Thyroid gland (tissue), 4 donors: ENCODE results near the gene PAX5. TPM values are rescaled to one million over a fixed set of nuclear protein-coding genes. Genes with fewer than 3 reads are reported as not detected.

ENCODE experiments used
- DNase-seq, 2 donors: peaks; one replicate each; pipeline ENCODE4 v3.0.0-alpha.2; 2019
- H3K27ac ChIP-seq, 3 donors: fragments of 200-600 bp; sonication (generic); 1 replicate in 2 of 3; 2 replicates in 1 of 3; pipeline ENCODE4 v1.5.1; 2016 to 2019; ENCODE audit warnings: mild to moderate bottlenecking in 1 of 3, moderate library complexity in 1 of 3
- H3K27me3 ChIP-seq: fragments of 200-600 bp; sonication (generic); one replicate; pipeline ENCODE4 v1.5.1; 2019
- H3K36me3 ChIP-seq, 2 donors: fragments of 200-600 bp; sonication (generic); one replicate each; pipeline ENCODE4 v1.5.1; 2016 to 2019
- H3K4me1 ChIP-seq, 2 donors: fragments of 200-600 bp; sonication (generic); one replicate each; pipeline ENCODE4 v1.5.1; 2017 to 2019
- H3K4me3 ChIP-seq, 3 donors: fragments of 200-600 bp; sonication (generic); replicated peaks in 1 of 3; 1 replicate in 2 of 3; 2 replicates in 1 of 3; pipeline ENCODE4 v1.5.1; 2016; ENCODE audit warnings: mild to moderate bottlenecking in 1 of 3
- H3K9me3 ChIP-seq: fragments of 200-600 bp; sonication (generic); one replicate; pipeline ENCODE4 v1.5.1; 2017
- POLR2A ChIP-seq, 2 donors: fragments of 450-650 bp; IDR thresholded peaks; one replicate each; pipeline ENCODE4 v1.6.1; 2017; ENCODE audit warnings: antibody characterized with exemption in 2 of 2, mild to moderate bottlenecking in 2 of 2, moderate library complexity in 1 of 2
- WGBS, 2 donors: methylation state at CpG; one replicate each; pipeline ENCODE4 v1.1.5; 2017; 5-methylcytosine and 5-hydroxymethylcytosine counted together
- intact Hi-C: fragments of 100-400 bp; cut with DNase I; formaldehyde crosslinking; loops from one replicate; pipeline ENCODE4 v1.15.1; 2023
- total RNA-seq, 4 donors: library from RNA; depleted of rRNA; stranded (reverse); fragments of >200 nt; gene quantifications; one replicate each; pipeline ENCODE4 v1.2.3, GENCODE V29; 2016
- TF ChIP-seq, protein P1 (sequence below), 6 experiments: fragments of 200-600 bp in 3 of 6; fragments of 450-650 bp in 3 of 6; sonication (generic) in 3 of 6; IDR thresholded peaks; one replicate each; pipeline ENCODE4 v1.5.1; 2016 to 2019; ENCODE audit warnings: antibody characterized with exemption in 6 of 6, mild to moderate bottlenecking in 2 of 6, inconsistent platforms in 1 of 6, moderate library complexity in 1 of 6

The PAX5 gene
- total RNA-seq, 4 donors from 2014 or later = 0.68 TPM; not detected in 3

DNA sequence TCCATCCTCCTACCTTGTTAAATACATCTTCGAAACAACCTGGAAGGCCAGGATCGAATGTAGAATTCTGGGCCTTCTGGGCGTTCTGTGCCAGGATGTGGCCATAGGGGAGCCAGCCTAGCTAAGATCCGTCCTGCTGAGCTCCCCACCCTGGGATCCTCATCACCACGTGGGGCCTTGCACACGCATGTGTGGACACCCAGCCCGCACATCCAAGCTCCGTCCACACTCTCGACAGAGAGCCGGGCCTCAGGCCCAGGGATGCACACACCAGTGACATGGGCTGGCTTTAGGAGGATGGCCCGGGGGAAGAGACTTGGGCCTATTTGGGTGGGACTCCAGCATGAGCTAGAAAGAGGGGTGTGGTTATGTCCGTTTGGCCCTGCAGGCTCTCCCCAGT is 154.0 kb downstream of the PAX5 start:
- H3K4me3 ChIP-seq = no peak overlapping the region
- no peak for DNase-seq
- no peak overlapping the region for H3K27ac ChIP-seq
- WGBS, 2 donors = 86 to 91% methylated on average over 9 to 12 of the region's 12 CpGs
- H3K27me3 ChIP-seq = no peaks in the 10 kb centered on the region
- intact Hi-C loops = no loop called here
- H3K4me1 ChIP-seq = no peaks in the 10 kb centered on the region
- no peaks in the 10 kb centered on the region for H3K9me3 ChIP-seq
- H3K36me3 ChIP-seq = no peaks in the 10 kb centered on the region
- no peak for TF ChIP-seq POLR2A (IDR thresholded peaks at IDR 0.05)
- TF ChIP-seq, protein P1, sequence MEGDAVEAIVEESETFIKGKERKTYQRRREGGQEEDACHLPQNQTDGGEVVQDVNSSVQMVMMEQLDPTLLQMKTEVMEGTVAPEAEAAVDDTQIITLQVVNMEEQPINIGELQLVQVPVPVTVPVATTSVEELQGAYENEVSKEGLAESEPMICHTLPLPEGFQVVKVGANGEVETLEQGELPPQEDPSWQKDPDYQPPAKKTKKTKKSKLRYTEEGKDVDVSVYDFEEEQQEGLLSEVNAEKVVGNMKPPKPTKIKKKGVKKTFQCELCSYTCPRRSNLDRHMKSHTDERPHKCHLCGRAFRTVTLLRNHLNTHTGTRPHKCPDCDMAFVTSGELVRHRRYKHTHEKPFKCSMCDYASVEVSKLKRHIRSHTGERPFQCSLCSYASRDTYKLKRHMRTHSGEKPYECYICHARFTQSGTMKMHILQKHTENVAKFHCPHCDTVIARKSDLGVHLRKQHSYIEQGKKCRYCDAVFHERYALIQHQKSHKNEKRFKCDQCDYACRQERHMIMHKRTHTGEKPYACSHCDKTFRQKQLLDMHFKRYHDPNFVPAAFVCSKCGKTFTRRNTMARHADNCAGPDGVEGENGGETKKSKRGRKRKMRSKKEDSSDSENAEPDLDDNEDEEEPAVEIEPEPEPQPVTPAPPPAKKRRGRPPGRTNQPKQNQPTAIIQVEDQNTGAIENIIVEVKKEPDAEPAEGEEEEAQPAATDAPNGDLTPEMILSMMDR (IDR thresholded peaks at IDR 0.05) = no peak

DNA sequence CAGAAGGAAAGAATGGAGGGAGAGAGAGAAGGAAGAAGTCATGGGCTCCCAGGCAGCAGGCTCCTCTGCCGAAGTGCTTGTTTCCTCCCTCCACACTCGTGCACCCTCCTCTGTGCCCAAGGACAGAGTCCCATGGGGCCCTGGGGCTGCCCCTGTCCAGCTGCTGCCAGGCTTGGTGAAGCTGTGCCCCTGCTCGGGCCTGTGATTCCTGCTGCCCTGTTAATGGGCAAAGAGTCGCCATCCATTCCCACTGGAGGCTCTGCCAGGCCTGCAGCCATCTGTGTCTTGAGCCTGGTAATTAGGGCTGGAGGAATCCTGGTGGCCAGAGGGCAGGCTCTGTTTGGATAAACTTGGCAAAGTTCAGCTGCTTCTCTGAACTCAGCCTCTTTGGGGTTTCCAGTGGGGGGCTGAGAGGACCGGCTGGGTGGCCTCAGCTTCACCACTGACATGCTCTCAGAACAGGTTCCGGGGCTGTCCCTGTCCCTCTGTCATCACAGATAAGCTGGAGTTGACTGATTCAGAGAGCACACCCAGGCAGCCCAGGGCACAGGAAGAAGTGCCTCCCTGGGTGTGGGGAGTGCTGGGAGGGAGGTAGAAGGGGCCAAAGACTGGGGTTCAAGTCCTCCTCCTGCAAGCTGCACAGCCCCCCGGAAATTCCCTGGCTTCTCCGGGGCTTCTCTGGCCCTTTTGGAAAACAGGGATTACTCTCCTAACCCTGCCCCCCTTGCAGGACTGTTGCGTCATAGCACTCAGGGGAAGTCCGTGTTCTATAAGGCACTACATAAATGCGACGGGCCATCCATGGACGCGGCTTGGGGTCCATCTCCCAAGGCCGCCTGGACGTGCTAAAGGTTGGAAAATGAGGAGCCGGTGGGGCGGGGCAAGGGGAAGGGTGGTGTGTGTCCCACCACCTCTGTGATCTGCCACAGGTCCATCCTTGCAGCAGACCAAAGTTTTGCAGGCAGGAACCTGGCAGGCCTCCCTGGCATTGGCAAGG is 154.8 kb downstream of the PAX5 start:
- no peak for TF ChIP-seq POLR2A (IDR thresholded peaks at IDR 0.05)
- TF ChIP-seq, protein P1 (IDR thresholded peaks at IDR 0.05) = no peak
- DNase-seq = no peak
- WGBS, 2 donors = 68 to 76% methylated on average over 18 of the region's 18 CpGs
- Histone ChIP-seq H3K27me3 (no peaks in the 10 kb centered on the region), H3K9me3 (no peaks in the 10 kb centered on the region), H3K4me3 (no peak overlapping the region), H3K36me3 (no peaks in the 10 kb centered on the region), H3K4me1 (no peaks in the 10 kb centered on the region), H3K27ac (no peak overlapping the region)
- intact Hi-C loops = loop anchor here (10.0 kb wide), 2 partner anchors 466 to 506 kb away; no protein-coding TSS in a partner anchor

GRCh38 chr9:36877239-36877638 is 156.8 kb downstream of the PAX5 start:
- Histone ChIP-seq H3K27me3 (no peaks in the 10 kb centered on the region), H3K27ac (no peak overlapping the region), H3K4me1 (no peaks in the 10 kb centered on the region), H3K4me3 (no peak overlapping the region), H3K36me3 (no peaks in the 10 kb centered on the region), H3K9me3 (no peaks in the 10 kb centered on the region)
- TF ChIP-seq POLR2A (IDR thresholded peaks at IDR 0.05) = no peak
- TF ChIP-seq, protein P1 (IDR thresholded peaks at IDR 0.05) = no peak
- DNase-seq = no peak
- 83 to 85% methylated on average over 6 of the region's 6 CpGs for WGBS, 2 donors
- intact Hi-C loops = loop anchor here (10.0 kb wide), 2 partner anchors 468 to 508 kb away; no protein-coding TSS in a partner anchor

DNA sequence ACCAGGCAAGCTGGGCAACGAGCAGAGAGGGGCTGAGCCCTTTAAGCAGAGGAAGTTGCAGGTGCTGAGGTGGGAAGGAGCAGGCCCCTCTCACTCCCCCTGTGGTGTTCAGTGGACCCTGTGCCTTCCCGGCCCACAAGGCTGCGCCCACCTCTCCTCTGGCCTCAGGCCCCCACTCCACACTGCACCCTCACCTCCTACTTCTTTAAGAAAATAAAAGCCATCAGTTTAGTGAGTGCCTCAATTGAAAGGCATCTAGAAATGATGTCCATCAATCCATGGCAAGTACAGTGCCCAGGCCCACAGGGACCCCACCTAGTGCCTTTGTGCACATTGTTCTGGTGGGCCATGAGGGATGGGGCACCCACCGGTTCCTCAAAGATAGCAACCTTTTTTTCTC is 158.0 kb downstream of the PAX5 start:
- Histone ChIP-seq H3K36me3 (no peaks in the 10 kb centered on the region), H3K4me3 (no peak overlapping the region), H3K27ac (no peak overlapping the region), H3K27me3 (no peaks in the 10 kb centered on the region), H3K4me1 (no peaks in the 10 kb centered on the region), H3K9me3 (no peaks in the 10 kb centered on the region)
- WGBS, 2 donors = 68 to 78% methylated on average over 4 of the region's 4 CpGs
- intact Hi-C loops = loop anchor here (10.0 kb wide), 2 partner anchors 469 to 509 kb away; no protein-coding TSS in a partner anchor
- TF ChIP-seq POLR2A (IDR thresholded peaks at IDR 0.05) = no peak
- TF ChIP-seq, protein P1 (IDR thresholded peaks at IDR 0.05) = no peak
- no peak for DNase-seq

- WGBS, 2 donors = 84 to 92% methylated on average over 6 of the region's 6 CpGs
- Histone ChIP-seq H3K4me3 (no peak overlapping the region), H3K27me3 (no peaks in the 10 kb centered on the region), H3K27ac (no peak overlapping the region), H3K4me1 (no peaks in the 10 kb centered on the region), H3K36me3 (no peaks in the 10 kb centered on the region), H3K9me3 (no peaks in the 10 kb centered on the region)
- TF ChIP-seq POLR2A (IDR thresholded peaks at IDR 0.05) = no peak
- TF ChIP-seq, protein P1 (IDR thresholded peaks at IDR 0.05) = no peak
- intact Hi-C loops = loop anchor here (10.0 kb wide), 2 partner anchors 470 to 510 kb away; no protein-coding TSS in a partner anchor
- DNase-seq = no peak
These were observed 159.1 kb downstream of the PAX5 start for GRCh38 chr9:36874921-36875320.
